BJ (cell line): Measurements from ENCODE around the gene OSBPL7. TPM values are rescaled to one million over a fixed set of nuclear protein-coding genes. Genes with fewer than 3 reads are reported as not detected.

ENCODE experiments used
- CTCF ChIA-PET: fragments of 350-600 bp; formaldehyde crosslinking; extraction: SDS; loops from one replicate; lab custom pipeline; 2021; ENCODE audit warnings: antibody characterized with exemption, inconsistent platforms; lab: Yijun Ruan, JAX
- POLR2A ChIA-PET: fragments of 300-600 bp; sonication (Branson Sonifier 250); formaldehyde crosslinking; extraction: SDS; loops from one replicate; lab custom pipeline; 2021; ENCODE audit warnings: antibody characterized with exemption; lab: Charles Lee
- DNase-seq: peaks from one replicate; pipeline ENCODE4 v3.0.0-alpha.2; 2011; ENCODE audit warnings: low read depth
- H3K27me3 ChIP-seq: 2 replicates; pipeline ENCODE4 v1.6.0; 2011; ENCODE audit warnings: low read length; ENCODE audit not compliant: control insufficient read depth, insufficient read depth
- H3K36me3 ChIP-seq: 2 replicates; pipeline ENCODE4 v1.5.1; 2011; ENCODE audit warnings: low read length; ENCODE audit not compliant: control insufficient read depth, insufficient read depth
- H3K4me3 ChIP-seq: 2 replicates; pipeline ENCODE4 v1.5.1; 2011; ENCODE audit warnings: low read depth, mild to moderate bottlenecking, control low read depth, low read length
- CTCF ChIP-seq: IDR thresholded peaks from 2 replicates; pipeline ENCODE4 v1.5.1; 2011; ENCODE audit warnings: low read depth, mild to moderate bottlenecking, control low read depth, inconsistent platforms, low read length, moderate library complexity; ENCODE audit not compliant: insufficient read depth
- polyA plus RNA-seq: library from polyadenylated mRNA; depleted of rRNA; stranded (reverse); fragments of >200 nt; gene quantifications from 2 replicates; pipeline ENCODE4 v1.2.3, GENCODE V29; 2011

OSBPL7 gene
- polyA plus RNA-seq, 1 experiment = 7.6 TPM

- no peak overlapping the region for H3K4me3 ChIP-seq
- peaks cover 13% of the 10 kb centered on the region for H3K27me3 ChIP-seq
- DNase-seq = no peak
- TF ChIP-seq CTCF = no peak
- ChIA-PET POLR2A (no interaction called here), CTCF (interaction anchor here (0.6 to 20.0 kb wide), 12 partner anchors 13 to 174 kb away, joined by 3 to 875 read pairs (median 4); partner anchors contain the start of genes CDK5RAP3, LRRC46, MRPL10 and SP2)
- H3K36me3 ChIP-seq = no peaks in the 10 kb centered on the region
These were observed 22.6 kb upstream of the OSBPL7 start for GRCh38 chr17:47844227-47844626.

- no peak for TF ChIP-seq CTCF
- Histone ChIP-seq H3K27me3 (peaks cover 13% of the 10 kb centered on the region), H3K4me3 (no peak overlapping the region), H3K36me3 (no peaks in the 10 kb centered on the region)
- DNase-seq = no peak
- CTCF ChIA-PET = interaction anchor here (0.5 to 20.0 kb wide), 20 partner anchors 14 to 772 kb away, joined by 3 to 875 read pairs (median 4); partner anchors contain the start of genes CDK5RAP3, SP2 and SP6
- POLR2A ChIA-PET = no interaction called here
These were observed 21.8 kb upstream of the OSBPL7 start for GRCh38 chr17:47843391-47843730.

GRCh38 chr17:47841488-47842291 is 20.1 kb upstream of the OSBPL7 start:
- H3K4me3 ChIP-seq = no peak overlapping the region
- peaks cover 7% of the 10 kb centered on the region for H3K27me3 ChIP-seq
- peaks cover 2% of the 10 kb centered on the region for H3K36me3 ChIP-seq
- POLR2A ChIA-PET = no interaction called here
- DNase-seq = no peak
- CTCF ChIA-PET = interaction anchor here (0.5 to 20.0 kb wide), 32 partner anchors 8 to 256 kb away, joined by 3 to 875 read pairs (median 6); partner anchors contain the start of genes CDK5RAP3, LRRC46, MRPL10 and PNPO
- TF ChIP-seq CTCF = no peak

GRCh38 chr17:47840742-47841487 is 19.3 kb upstream of the OSBPL7 start, which contains the start of gene SCRN2:
SCRN2 (minus strand) TSS chr17:47841273; CDS start chr17:47840843, 430 bp downstream.
- H3K4me3 ChIP-seq = peak within 1 kb of the TSS; percentile 63
- POLR2A ChIA-PET = no interaction called here
- peaks cover 2% of the 10 kb centered on the region for H3K27me3 ChIP-seq
- TF ChIP-seq CTCF = peak; percentile 98
- DNase-seq = no peak
- CTCF ChIA-PET = interaction anchor here (0.5 to 20.0 kb wide), 31 partner anchors 8 to 257 kb away, joined by 3 to 875 read pairs (median 5); partner anchors contain the start of genes CDK5RAP3, LRRC46, MRPL10 and PNPO
- peaks cover 2% of the 10 kb centered on the region for H3K36me3 ChIP-seq
